NCI-H2196 treated with DMSO at 0.1 percent for 48 hours (cell line): Measurements from ENCODE around the gene FN1.
"Not testable (repeated sequence)": the region's sequence is repeated elsewhere in the genome, so short reads cannot be mapped to it uniquely, and the experiment has no call there.

ENCODE experiments used
- DNase-seq: peaks from one replicate; lab custom pipeline; 2025; ENCODE audit not compliant: unreplicated experiment; lab: John Stamatoyannopoulos, UW

The FN1 gene

GRCh38 chr2:215408441-215408840 lies 27.4 kb downstream of the FN1 start:
- DNase-seq, result not testable (repeated sequence)

- DNase-seq, result no peak
Measured at GRCh38 chr2:215407590-215408264, 28.1 kb downstream of the FN1 start.

- no peak for DNase-seq
Measured at GRCh38 chr2:215407061-215407460, 28.8 kb downstream of the FN1 start.

GRCh38 chr2:215405722-215406581 lies 29.9 kb downstream of the FN1 start:
- no peak for DNase-seq

- DNase-seq, result no peak
Measured at GRCh38 chr2:215404348-215405012, 31.4 kb downstream of the FN1 start.

- DNase-seq, result no peak
Measured at GRCh38 chr2:215403441-215404347, 32.2 kb downstream of the FN1 start.

- no peak for DNase-seq
Measured at GRCh38 chr2:215401896-215402379, 33.9 kb downstream of the FN1 start.

- DNase-seq, result no peak
Measured at GRCh38 chr2:215399067-215399716, 36.7 kb downstream of the FN1 start.

- no peak for DNase-seq
Measured at GRCh38 chr2:215397632-215398341, 38.1 kb downstream of the FN1 start.

- DNase-seq, result no peak
Measured at GRCh38 chr2:215396595-215397313, 39.1 kb downstream of the FN1 start.

- DNase-seq, result no peak
Measured at GRCh38 chr2:215395687-215396460, 40.0 kb downstream of the FN1 start.

GRCh38 chr2:215394102-215394805 lies 41.6 kb downstream of the FN1 start:
- no peak for DNase-seq

- DNase-seq, result no peak
Measured at GRCh38 chr2:215392687-215393270, 43.1 kb downstream of the FN1 start.

- DNase-seq, result no peak
Measured at GRCh38 chr2:215392164-215392563, 43.7 kb downstream of the FN1 start.

- no peak for DNase-seq
Measured at GRCh38 chr2:215391531-215391930, 44.3 kb downstream of the FN1 start.

GRCh38 chr2:215390550-215390913 lies 45.3 kb downstream of the FN1 start:
- no peak for DNase-seq
